GM21528 (cell line): ENCODE data around the gene PDSS1.

Source experiments
- ATAC-seq: cut with Tn5 transposase; IDR thresholded peaks from one replicate; pipeline ENCODE4 v1.9.1; 2021; ENCODE audit warnings: mild to moderate bottlenecking, moderate library complexity; ENCODE audit not compliant: unreplicated experiment, low FRiP score

PDSS1 gene

GRCh38 chr10:26790221-26790995, 92.9 kb downstream of the PDSS1 start:
- no peak for ATAC-seq

- ATAC-seq = no peak
Observed at GRCh38 chr10:26792758-26793495, 95.4 kb downstream of the PDSS1 start.
